Liver (tissue), 9 donors: ENCODE results near the gene NOX3. TPM values are rescaled to one million over a fixed set of nuclear protein-coding genes. Genes with fewer than 3 reads are reported as not detected.

ENCODE experiments used
- DNase-seq: peaks from one replicate; pipeline ENCODE4 v3.0.0-alpha.2; 2017; ENCODE audit warnings: low spot score
- H3K27ac ChIP-seq, 2 donors: one replicate each; pipeline ENCODE4 v1.7.0; 2013; ENCODE audit warnings: inconsistent platforms in 2 of 2, low read length in 2 of 2, control low read depth in 1 of 2, low read depth in 1 of 2, mild to moderate bottlenecking in 1 of 2
- H3K27me3 ChIP-seq, 4 donors: one replicate each; pipeline versions ENCODE4 v1.6.1 to v1.7.0; 2013; ENCODE audit warnings: low read length in 3 of 4, inconsistent platforms in 1 of 4, mild to moderate bottlenecking in 1 of 4, moderate library complexity in 1 of 4; ENCODE audit not compliant: control insufficient read depth in 4 of 4, insufficient read depth in 4 of 4
- H3K36me3 ChIP-seq, 4 donors: one replicate each; pipeline versions ENCODE4 v1.6.1 to v1.7.0; 2013; ENCODE audit warnings: low read length in 3 of 4, mild to moderate bottlenecking in 3 of 4, low read depth in 1 of 4, moderate library complexity in 1 of 4; ENCODE audit not compliant: control insufficient read depth in 4 of 4, insufficient read depth in 3 of 4
- H3K4me1 ChIP-seq, 4 donors: one replicate each; pipeline versions ENCODE4 v1.6.1 to v1.7.0; 2013; ENCODE audit warnings: low read length in 3 of 4, mild to moderate bottlenecking in 3 of 4, moderate library complexity in 1 of 4; ENCODE audit not compliant: control insufficient read depth in 4 of 4, insufficient read depth in 4 of 4
- H3K4me3 ChIP-seq, 3 donors: one replicate each; pipeline versions ENCODE4 v1.6.1 to v1.7.0; 2013; ENCODE audit warnings: low read length in 3 of 3, control low read depth in 1 of 3, low read depth in 1 of 3, mild to moderate bottlenecking in 1 of 3
- H3K9ac ChIP-seq, 2 donors: one replicate each; pipeline ENCODE4 v1.7.0; 2013; ENCODE audit warnings: low read length in 2 of 2, mild to moderate bottlenecking in 2 of 2, moderate library complexity in 2 of 2, control low read depth in 1 of 2, low read depth in 1 of 2
- H3K9me3 ChIP-seq, 4 donors: one replicate each; pipeline versions ENCODE4 v1.6.1 to v1.7.0; 2013; ENCODE audit warnings: low read length in 3 of 4; ENCODE audit not compliant: control insufficient read depth in 4 of 4
- FOXA1 ChIP-seq: IDR thresholded peaks from 2 replicates; pipeline ENCODE4 v1.6.1; 2016; ENCODE audit warnings: antibody characterized with exemption
- FOXA2 ChIP-seq: IDR thresholded peaks from 2 replicates; pipeline ENCODE4 v1.6.1; 2016; ENCODE audit warnings: antibody characterized with exemption
- JUND ChIP-seq, 2 donors: IDR thresholded peaks; 2 replicates each; pipeline ENCODE4 v1.6.1; 2016; ENCODE audit warnings: antibody characterized with exemption in 2 of 2
- NR2F2 ChIP-seq: IDR thresholded peaks from 2 replicates; pipeline ENCODE4 v1.6.1; 2016; ENCODE audit warnings: antibody characterized with exemption
- RAD21 ChIP-seq, 2 donors: IDR thresholded peaks; 2 replicates each; pipeline ENCODE4 v1.6.1; 2016; ENCODE audit warnings: antibody characterized with exemption in 2 of 2, mild to moderate bottlenecking in 2 of 2
- SP1 ChIP-seq: IDR thresholded peaks from 2 replicates; pipeline ENCODE4 v1.6.1; 2018; ENCODE audit warnings: antibody characterized with exemption, mild to moderate bottlenecking
- TAF1 ChIP-seq: conservative IDR thresholded peaks from 2 replicates; pipeline ENCODE4 v1.6.1; 2016; ENCODE audit warnings: antibody characterized with exemption, mild to moderate bottlenecking
- YY1 ChIP-seq: IDR thresholded peaks from 2 replicates; pipeline ENCODE4 v1.6.1; 2016; ENCODE audit warnings: antibody characterized with exemption, mild to moderate bottlenecking
- WGBS: extraction: QIAGEN DNeasy Blood & Tissue Kit; methylation state at CpG from one replicate; pipeline ENCODE4 v1.1.7; 2013; 5-methylcytosine and 5-hydroxymethylcytosine counted together
- polyA plus RNA-seq, 2 donors: library from polyadenylated mRNA; stranded (reverse) in 1 of 2; unstranded in 1 of 2; fragments of 200-250 nt in 1 of 2; fragments of >200 nt in 1 of 2; fragmentation: Nextera tagmentation in 1 of 2; extraction: Ambion mirVana in 1 of 2; gene quantifications; one replicate each; pipeline versions ENCODE4 v1.2.1 to v1.2.3, GENCODE V29; 2013 to 2015
- total RNA-seq, 2 donors: library from RNA; depleted of rRNA; stranded (reverse); fragments of >200 nt; gene quantifications; one replicate each; pipeline ENCODE4 v1.2.3, GENCODE V29; 2014
- TF ChIP-seq, protein P1 (sequence below): IDR thresholded peaks from 2 replicates; pipeline ENCODE4 v1.6.1; 2016; ENCODE audit warnings: antibody characterized with exemption
- TF ChIP-seq, protein P2 (sequence below): fragments of 150-350 bp; IDR thresholded peaks from 2 replicates; pipeline ENCODE4 v1.5.1; 2017; ENCODE audit warnings: improper control_type of control experiment, low read depth, low read length; ENCODE audit not compliant: missing input control
- TF ChIP-seq, protein P3 (sequence below): IDR thresholded peaks from 2 replicates; pipeline ENCODE4 v1.6.1; 2016; ENCODE audit warnings: antibody characterized with exemption, mild to moderate bottlenecking
- TF ChIP-seq, protein P4 (sequence below): IDR thresholded peaks from 2 replicates; pipeline ENCODE4 v1.6.1; 2016; ENCODE audit warnings: antibody characterized with exemption
- donor health status: healthy.
- donor health status: healthy.
- donor health status: healthy.
- donor health status: healthy.
- donor health status: healthy.

NOX3 gene
- total and polyA plus RNA-seq, 4 donors: not detected

DNA sequence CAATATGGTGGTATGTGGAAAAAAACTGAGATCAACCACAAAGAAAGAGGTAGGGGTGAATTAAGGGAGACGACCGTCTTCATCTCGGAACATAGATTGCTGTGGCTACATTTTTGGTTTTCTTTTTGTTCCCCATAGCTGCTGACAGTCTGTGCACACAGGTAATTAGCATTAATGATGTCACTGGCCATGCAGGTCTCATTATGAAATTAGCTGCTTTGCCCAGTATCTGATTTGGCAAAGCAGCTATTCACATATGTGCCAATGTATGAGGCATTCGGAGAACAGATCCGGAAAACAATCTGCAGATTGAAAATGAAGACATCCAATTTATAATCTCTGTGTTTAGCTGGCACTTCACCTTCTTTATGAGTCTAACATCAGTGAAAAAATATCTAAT is 13.1 kb downstream of the NOX3 start:
- no peak for DNase-seq
- 93% methylated on average over 5 of the region's 5 CpGs for WGBS
- Histone ChIP-seq H3K36me3 (no peaks in the 10 kb centered on the region), H3K27ac (no peak overlapping the region), H3K9me3 (no peaks in the 10 kb centered on the region), H3K27me3 (peaks cover 0 to 6% (median 0%) of the 10 kb centered on the region in 4 donors), H3K4me3 (no peak overlapping the region), H3K4me1 (no peaks in the 10 kb centered on the region), H3K9ac (no peak overlapping the region)
- no peak for TF ChIP-seq TAF1
- TF ChIP-seq, protein P1, sequence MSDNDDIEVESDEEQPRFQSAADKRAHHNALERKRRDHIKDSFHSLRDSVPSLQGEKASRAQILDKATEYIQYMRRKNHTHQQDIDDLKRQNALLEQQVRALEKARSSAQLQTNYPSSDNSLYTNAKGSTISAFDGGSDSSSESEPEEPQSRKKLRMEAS: no peak
- TF ChIP-seq JUND (IDR thresholded peaks at IDR 0.05): no peak
- TF ChIP-seq NR2F2: no peak
- no peak for TF ChIP-seq FOXA2
- TF ChIP-seq, protein P2, sequence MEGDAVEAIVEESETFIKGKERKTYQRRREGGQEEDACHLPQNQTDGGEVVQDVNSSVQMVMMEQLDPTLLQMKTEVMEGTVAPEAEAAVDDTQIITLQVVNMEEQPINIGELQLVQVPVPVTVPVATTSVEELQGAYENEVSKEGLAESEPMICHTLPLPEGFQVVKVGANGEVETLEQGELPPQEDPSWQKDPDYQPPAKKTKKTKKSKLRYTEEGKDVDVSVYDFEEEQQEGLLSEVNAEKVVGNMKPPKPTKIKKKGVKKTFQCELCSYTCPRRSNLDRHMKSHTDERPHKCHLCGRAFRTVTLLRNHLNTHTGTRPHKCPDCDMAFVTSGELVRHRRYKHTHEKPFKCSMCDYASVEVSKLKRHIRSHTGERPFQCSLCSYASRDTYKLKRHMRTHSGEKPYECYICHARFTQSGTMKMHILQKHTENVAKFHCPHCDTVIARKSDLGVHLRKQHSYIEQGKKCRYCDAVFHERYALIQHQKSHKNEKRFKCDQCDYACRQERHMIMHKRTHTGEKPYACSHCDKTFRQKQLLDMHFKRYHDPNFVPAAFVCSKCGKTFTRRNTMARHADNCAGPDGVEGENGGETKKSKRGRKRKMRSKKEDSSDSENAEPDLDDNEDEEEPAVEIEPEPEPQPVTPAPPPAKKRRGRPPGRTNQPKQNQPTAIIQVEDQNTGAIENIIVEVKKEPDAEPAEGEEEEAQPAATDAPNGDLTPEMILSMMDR: no peak
- TF ChIP-seq, protein P3, sequence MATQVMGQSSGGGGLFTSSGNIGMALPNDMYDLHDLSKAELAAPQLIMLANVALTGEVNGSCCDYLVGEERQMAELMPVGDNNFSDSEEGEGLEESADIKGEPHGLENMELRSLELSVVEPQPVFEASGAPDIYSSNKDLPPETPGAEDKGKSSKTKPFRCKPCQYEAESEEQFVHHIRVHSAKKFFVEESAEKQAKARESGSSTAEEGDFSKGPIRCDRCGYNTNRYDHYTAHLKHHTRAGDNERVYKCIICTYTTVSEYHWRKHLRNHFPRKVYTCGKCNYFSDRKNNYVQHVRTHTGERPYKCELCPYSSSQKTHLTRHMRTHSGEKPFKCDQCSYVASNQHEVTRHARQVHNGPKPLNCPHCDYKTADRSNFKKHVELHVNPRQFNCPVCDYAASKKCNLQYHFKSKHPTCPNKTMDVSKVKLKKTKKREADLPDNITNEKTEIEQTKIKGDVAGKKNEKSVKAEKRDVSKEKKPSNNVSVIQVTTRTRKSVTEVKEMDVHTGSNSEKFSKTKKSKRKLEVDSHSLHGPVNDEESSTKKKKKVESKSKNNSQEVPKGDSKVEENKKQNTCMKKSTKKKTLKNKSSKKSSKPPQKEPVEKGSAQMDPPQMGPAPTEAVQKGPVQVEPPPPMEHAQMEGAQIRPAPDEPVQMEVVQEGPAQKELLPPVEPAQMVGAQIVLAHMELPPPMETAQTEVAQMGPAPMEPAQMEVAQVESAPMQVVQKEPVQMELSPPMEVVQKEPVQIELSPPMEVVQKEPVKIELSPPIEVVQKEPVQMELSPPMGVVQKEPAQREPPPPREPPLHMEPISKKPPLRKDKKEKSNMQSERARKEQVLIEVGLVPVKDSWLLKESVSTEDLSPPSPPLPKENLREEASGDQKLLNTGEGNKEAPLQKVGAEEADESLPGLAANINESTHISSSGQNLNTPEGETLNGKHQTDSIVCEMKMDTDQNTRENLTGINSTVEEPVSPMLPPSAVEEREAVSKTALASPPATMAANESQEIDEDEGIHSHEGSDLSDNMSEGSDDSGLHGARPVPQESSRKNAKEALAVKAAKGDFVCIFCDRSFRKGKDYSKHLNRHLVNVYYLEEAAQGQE: no peak
- TF ChIP-seq, protein P4, sequence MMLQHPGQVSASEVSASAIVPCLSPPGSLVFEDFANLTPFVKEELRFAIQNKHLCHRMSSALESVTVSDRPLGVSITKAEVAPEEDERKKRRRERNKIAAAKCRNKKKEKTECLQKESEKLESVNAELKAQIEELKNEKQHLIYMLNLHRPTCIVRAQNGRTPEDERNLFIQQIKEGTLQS: no peak
- no peak for TF ChIP-seq SP1
- no peak for TF ChIP-seq RAD21 (IDR thresholded peaks at IDR 0.05)
- TF ChIP-seq FOXA1: no peak

DNA sequence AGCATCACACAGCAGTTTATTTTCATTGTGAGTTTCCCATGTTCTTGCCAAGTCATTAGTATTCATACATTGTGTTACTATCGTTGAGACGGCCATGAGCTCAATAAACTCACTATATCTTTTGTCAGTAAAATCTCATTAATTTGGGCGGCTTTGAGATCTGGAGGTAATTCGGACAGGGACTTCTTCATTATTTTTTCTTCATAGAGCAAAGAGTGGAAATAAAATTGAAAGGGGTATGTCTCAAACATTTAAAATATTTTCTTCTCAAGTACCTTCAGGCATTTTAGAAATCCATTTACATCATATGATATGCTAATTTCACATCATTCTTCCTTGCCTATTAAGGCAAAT is 14.6 kb downstream of the NOX3 start:
- DNase-seq: no peak
- Histone ChIP-seq H3K27ac (no peak overlapping the region), H3K27me3 (peaks cover 0 to 6% (median 0%) of the 10 kb centered on the region in 4 donors), H3K9ac (no peak overlapping the region), H3K9me3 (no peaks in the 10 kb centered on the region), H3K4me3 (no peak overlapping the region), H3K36me3 (no peaks in the 10 kb centered on the region), H3K4me1 (no peaks in the 10 kb centered on the region)
- no peak for TF ChIP-seq RAD21 (IDR thresholded peaks at IDR 0.05)
- 70% methylated on average over 4 of the region's 4 CpGs for WGBS

DNA sequence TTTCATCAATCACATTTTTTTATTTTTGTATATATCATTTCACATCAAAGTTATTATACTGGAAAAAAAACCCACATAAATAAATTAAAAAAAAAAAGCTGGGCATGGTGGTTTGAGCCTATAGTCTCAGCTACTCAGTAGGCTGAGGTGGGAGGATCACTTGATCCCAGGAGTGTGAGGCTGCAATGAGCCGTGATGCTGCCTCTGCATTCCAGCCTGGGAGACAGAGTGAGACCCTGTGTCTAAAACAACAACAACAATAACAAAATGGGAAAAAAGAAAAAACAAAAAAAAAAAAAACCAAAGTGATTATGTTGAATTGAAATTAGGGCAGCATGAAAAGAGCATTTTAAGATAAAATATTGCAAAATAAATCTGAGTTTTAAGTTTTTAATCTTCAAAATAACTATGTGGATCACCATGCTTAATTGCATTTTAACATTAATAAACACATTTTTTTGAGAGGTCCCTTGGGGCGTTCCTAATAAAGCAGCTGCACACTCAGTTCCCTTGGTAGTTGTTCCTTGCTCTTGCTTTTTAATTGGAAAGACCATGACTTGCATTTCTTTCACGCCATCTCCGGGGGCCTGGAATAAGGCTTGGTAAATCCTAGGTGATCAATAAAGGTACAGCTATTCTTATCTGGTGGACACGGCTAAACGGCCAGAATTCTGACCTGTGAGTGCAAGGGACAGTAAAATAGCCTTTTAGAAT is 15.1 kb downstream of the NOX3 start:
- no peaks in the 10 kb centered on the region for H3K36me3 ChIP-seq
- H3K27me3 ChIP-seq: peaks cover 0 to 6% (median 0%) of the 10 kb centered on the region in 4 donors
- H3K9me3 ChIP-seq: no peaks in the 10 kb centered on the region
- DNase-seq: no peak
- H3K27ac ChIP-seq: no peak overlapping the region
- no peak overlapping the region for H3K4me3 ChIP-seq
- 50% methylated on average over 6 of the region's 6 CpGs for WGBS
- H3K4me1 ChIP-seq: no peaks in the 10 kb centered on the region
- no peak for TF ChIP-seq JUND (IDR thresholded peaks at IDR 0.05)
- TF ChIP-seq YY1: no peak
- H3K9ac ChIP-seq: no peak overlapping the region
